Ovary (tissue), 9 donors: ENCODE measurements around the gene SSH3. TPM values are rescaled to one million over a fixed set of nuclear protein-coding genes. Genes with fewer than 3 reads are reported as not detected.

Experiments
- DNase-seq, 5 donors: peaks; one replicate each; pipeline ENCODE4 v3.0.0-alpha.2; 2019 to 2020
- H3K27ac ChIP-seq, 2 donors: fragments of 200-600 bp; one replicate each; pipeline versions ENCODE4 v1.5.1 to v1.8.0; 2019 to 2022
- H3K27me3 ChIP-seq: fragments of 200-600 bp; one replicate; pipeline ENCODE4 v1.8.0; 2022
- H3K36me3 ChIP-seq: fragments of 200-600 bp; sonication (generic); one replicate; pipeline ENCODE4 v1.5.1; 2019
- H3K4me1 ChIP-seq: one replicate; pipeline ENCODE4 v1.8.1; 2013; ENCODE audit warnings: mild to moderate bottlenecking, moderate library complexity; ENCODE audit not compliant: insufficient read depth
- H3K4me3 ChIP-seq: fragments of 200-600 bp; sonication (generic); one replicate; pipeline ENCODE4 v1.5.1; 2017
- H3K9me3 ChIP-seq, 2 donors: fragments of 200-600 bp in 1 of 2; sonication (generic) in 1 of 2; one replicate each; pipeline versions ENCODE4 v1.5.1 to v1.8.1; 2013 to 2019; ENCODE audit warnings: mild to moderate bottlenecking in 1 of 2, moderate library complexity in 1 of 2
- EP300 ChIP-seq: sonication (generic); formaldehyde crosslinking; IDR thresholded peaks from one replicate; pipeline ENCODE4 v1.6.1; 2017; ENCODE audit warnings: antibody characterized with exemption
- POLR2A ChIP-seq: fragments of 450-650 bp; IDR thresholded peaks from one replicate; pipeline ENCODE4 v1.6.1; 2017; ENCODE audit warnings: antibody characterized with exemption, mild to moderate bottlenecking, moderate library complexity
- WGBS, 3 donors: extraction: QIAGEN DNeasy Blood & Tissue Kit in 1 of 3; methylation state at CpG; one replicate each; pipeline versions ENCODE4 v1.1.5 to v1.1.7; 2013 to 2017; 5-methylcytosine and 5-hydroxymethylcytosine counted together
- intact Hi-C, 4 donors: fragments of 100-400 bp; cut with DNase I; formaldehyde crosslinking; loops; one replicate each; pipeline versions ENCODE4 v1.11.0 to v1.15.1; 2022 to 2023
- polyA plus RNA-seq, 2 donors: library from polyadenylated mRNA; stranded (reverse); fragments of 200-250 nt in 1 of 2; fragments of 350-450 nt in 1 of 2; fragmentation: Illumina TruSeq in 1 of 2; extraction: RNeasy Lipid Tissue Mini Kit (QIAGEN cat#74804) in 1 of 2; gene quantifications; one replicate each; pipeline ENCODE4 v1.2.3, GENCODE V29; 2013 to 2014
- small RNA-seq: library from RNA; depleted of rRNA; stranded (forward); fragments of <200 nt; gene quantifications from one replicate; pipeline ENCODE3, GENCODE V24; 2016
- total RNA-seq, 7 donors: library from RNA; depleted of rRNA in 2 of 7; stranded (reverse); fragments of >200 nt in 2 of 7; fragmentation: NEBNext Ultra II Directional in 3 of 7; extraction: Animal tissue kit (Norgen Biotek cat#: 25700) in 3 of 7; gene quantifications; one replicate each; pipeline versions ENCODE4 v1.1.0 to v1.2.4, GENCODE V29; 2016 to 2023
- TF ChIP-seq, protein P1 (sequence below), 3 donors: fragments of 450-650 bp in 2 of 3; fragments of 200-600 bp in 1 of 3; IDR thresholded peaks; one replicate each; pipeline versions ENCODE4 v1.5.1 to v1.8.0; 2016 to 2022; ENCODE audit warnings: antibody characterized with exemption in 3 of 3, mild to moderate bottlenecking in 1 of 3
- donor health status: DM: no; HTN: no; CAD: no; lungs with moderate emphysema.
- donor health status: DM: no; HTN: no; CAD: no.
- donor health status: Bipolar disorder and iron deficiency.
- donor health status: DM: yes; HTN: yes; CAD: no.
- donor health status: DM: no; HTN: no; CAD: no.
- donor health status: DM: yes; HTN: yes; CAD: no.

The SSH3 gene
- total and polyA plus RNA-seq, 9 donors = 18.1 to 69.9 (median 43.9) TPM

DNA sequence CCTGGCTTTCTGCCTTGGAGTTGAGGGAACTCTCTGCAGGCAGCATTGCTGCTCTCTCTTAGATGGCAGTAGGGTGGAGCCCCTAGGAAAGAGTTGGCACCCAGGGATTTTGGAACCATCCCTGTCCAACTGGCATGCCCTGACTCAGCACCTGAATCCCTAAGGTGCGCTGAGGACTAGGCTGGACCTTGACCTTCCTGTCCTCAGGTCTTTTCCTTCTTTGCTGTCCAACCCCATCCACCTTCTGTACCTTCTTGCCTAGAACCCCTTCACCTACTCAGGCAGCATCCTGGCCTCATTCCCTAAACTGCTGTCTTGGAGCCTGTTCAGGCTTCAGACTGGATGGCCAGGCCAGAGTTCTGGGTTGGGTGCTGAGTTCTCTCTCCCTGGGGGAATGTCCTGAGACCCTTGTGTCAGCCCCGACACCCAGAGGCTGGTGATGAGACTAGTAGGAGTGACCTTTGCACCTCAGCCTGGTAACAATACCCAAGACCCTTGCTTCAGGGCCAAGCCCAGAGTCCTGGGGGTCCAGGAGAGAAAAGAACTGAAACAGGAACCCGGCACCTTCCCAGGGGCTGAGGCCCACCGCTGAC, 52.6 kb downstream of the SSH3 start:
- Histone ChIP-seq H3K27ac (peak overlapping the region; percentile 96 to 98), H3K36me3 (no peaks in the 10 kb centered on the region), H3K27me3 (no peaks in the 10 kb centered on the region), H3K9me3 (no peaks in the 10 kb centered on the region), H3K4me1 (peaks cover 18% of the 10 kb centered on the region), H3K4me3 (no peak overlapping the region)
- TF ChIP-seq POLR2A (no peak), EP300 (no peak)
- TF ChIP-seq, protein P1, sequence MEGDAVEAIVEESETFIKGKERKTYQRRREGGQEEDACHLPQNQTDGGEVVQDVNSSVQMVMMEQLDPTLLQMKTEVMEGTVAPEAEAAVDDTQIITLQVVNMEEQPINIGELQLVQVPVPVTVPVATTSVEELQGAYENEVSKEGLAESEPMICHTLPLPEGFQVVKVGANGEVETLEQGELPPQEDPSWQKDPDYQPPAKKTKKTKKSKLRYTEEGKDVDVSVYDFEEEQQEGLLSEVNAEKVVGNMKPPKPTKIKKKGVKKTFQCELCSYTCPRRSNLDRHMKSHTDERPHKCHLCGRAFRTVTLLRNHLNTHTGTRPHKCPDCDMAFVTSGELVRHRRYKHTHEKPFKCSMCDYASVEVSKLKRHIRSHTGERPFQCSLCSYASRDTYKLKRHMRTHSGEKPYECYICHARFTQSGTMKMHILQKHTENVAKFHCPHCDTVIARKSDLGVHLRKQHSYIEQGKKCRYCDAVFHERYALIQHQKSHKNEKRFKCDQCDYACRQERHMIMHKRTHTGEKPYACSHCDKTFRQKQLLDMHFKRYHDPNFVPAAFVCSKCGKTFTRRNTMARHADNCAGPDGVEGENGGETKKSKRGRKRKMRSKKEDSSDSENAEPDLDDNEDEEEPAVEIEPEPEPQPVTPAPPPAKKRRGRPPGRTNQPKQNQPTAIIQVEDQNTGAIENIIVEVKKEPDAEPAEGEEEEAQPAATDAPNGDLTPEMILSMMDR (IDR thresholded peaks at IDR 0.05) = no peak
- intact Hi-C loops = loop anchor here in 1 of 4 donors (2.0 to 5.0 kb wide), 2 partner anchors 27 to 146 kb away; no protein-coding TSS in a partner anchor
- 78 to 94% (median 83%) methylated on average over 4 of the region's 4 CpGs for WGBS, 3 donors
- DNase-seq = peak in 1 of 5 donors; percentile 30

DNA sequence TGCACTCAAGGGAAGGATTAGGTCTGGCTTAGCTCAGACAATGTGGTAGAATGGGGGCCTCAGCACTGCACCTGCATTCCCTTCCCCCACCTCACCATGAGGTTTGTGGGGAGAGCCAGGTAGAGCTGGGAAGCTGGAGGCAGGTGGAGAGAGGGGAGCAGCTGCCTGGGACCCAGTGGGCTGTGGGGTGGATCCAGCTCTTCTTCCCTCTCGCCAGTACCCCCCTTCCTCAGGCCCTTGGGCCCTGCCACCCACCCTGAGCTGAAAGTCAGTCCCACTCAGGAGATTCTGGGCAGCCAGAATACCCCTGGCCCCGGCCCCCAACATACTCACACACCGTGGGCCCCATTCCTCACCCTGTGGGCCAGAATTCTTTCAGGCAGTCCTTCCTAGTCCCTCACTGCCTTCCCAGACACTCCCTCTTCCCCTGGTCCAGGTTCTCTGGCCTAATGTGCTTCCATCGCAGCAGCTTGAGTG, 53.1 kb downstream of the SSH3 start:
- Histone ChIP-seq H3K36me3 (no peaks in the 10 kb centered on the region), H3K27ac (peak overlapping the region; percentile 96 to 98), H3K4me1 (peaks cover 17% of the 10 kb centered on the region), H3K27me3 (no peaks in the 10 kb centered on the region), H3K9me3 (no peaks in the 10 kb centered on the region), H3K4me3 (no peak overlapping the region)
- 50 to 65% (median 52%) methylated on average over 4 of the region's 4 CpGs for WGBS, 3 donors
- no peak for TF ChIP-seq EP300
- TF ChIP-seq, protein P1 (IDR thresholded peaks at IDR 0.05) = no peak
- TF ChIP-seq POLR2A = no peak
- intact Hi-C loops = loop anchor here in 1 of 4 donors (2.0 to 5.0 kb wide), 2 partner anchors 26 to 146 kb away; no protein-coding TSS in a partner anchor
- DNase-seq = peak in 2 of 5 donors; percentile 28 to 35

DNA sequence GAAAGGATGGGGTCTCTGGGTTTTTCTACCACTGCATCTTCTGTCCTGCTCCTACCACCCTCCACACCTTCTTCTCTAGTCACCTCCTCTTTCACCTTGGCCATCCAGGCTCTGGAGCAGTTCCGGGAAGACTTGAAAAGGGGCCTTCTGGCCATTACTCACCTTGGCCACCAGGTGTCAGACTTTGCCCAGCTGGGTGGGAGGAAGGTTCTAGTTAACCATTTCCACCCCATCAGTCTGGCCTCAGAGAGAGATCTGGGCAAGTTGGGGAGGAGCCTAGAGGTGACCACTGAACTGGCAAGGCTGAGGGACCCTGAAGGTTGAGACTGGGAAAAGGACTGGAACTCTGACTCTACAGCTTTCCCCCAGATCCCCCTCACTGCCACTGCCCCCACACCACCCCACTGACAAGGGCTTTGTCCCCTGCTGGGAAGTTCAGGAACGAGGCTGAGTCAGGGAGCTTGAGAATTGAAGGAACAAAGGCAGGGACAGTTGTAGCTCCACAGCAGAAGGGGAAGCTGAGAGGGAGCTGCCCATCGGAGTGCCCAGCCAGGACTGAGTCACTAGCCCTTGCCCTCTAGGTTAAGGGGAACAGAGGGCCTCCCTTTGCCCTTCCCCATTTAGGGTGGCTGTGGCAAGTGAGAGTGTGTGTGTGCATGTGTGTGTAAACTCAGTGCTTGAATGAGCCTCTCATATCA, 53.7 kb downstream of the SSH3 start:
- TF ChIP-seq POLR2A (no peak), EP300 (no peak)
- TF ChIP-seq, protein P1 (IDR thresholded peaks at IDR 0.05) = peak; percentile 88 to 95 (median 93)
- Histone ChIP-seq H3K9me3 (no peaks in the 10 kb centered on the region), H3K4me1 (peaks cover 14% of the 10 kb centered on the region), H3K27ac (peak overlapping the region; percentile 96 to 98), H3K36me3 (no peaks in the 10 kb centered on the region), H3K4me3 (no peak overlapping the region), H3K27me3 (no peaks in the 10 kb centered on the region)
- 23 to 27% (median 24%) methylated on average over 3 of the region's 3 CpGs for WGBS, 3 donors
- intact Hi-C loops = loop anchor here in 2 of 4 donors (1.0 to 5.0 kb wide), 3 partner anchors 25 to 145 kb away; no protein-coding TSS in a partner anchor
- peak in 4 of 5 donors; percentile 72 to 79 (median 72) for DNase-seq

DNA sequence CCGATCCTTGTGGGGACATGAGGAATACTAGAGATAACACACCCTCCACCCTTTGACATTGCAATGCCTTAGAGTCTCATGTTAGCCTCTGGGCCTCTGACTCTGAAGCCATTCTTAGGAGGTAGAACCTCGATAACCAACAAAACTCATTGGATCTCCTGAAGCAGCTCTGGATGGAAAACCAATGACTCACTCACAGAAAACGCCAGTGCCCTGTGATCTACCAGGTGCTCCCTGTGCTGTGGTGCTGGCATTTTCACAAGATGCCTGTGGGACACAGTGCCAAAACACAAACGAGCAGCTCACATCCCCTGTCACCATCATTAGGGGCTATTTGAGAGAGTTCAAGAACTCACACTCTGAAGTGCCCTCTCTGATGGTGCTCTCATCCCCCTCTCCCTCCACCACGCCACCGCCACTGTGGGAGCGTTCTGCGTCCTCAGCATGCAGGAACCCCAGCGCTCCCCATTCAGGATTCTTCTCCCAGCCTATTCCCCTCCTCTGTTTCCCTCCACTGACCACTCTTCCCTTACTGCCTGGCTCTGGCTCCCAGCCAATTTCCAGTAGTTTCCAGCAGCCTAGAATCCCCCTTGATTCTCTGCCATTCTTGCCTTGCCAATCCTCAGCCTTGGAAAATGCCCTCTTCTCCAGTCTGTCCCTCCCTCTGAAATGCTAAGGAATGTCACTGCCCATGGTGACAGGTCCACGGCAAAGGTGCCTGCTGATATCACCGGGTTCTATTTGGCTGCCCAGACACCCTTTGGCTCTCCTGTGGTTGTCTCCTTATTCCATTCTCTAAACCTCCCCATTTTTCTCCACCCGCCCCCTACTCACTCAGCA, 54.7 kb downstream of the SSH3 start:
- H3K9me3 ChIP-seq = no peaks in the 10 kb centered on the region
- no peak overlapping the region for H3K27ac ChIP-seq
- TF ChIP-seq POLR2A = no peak
- no peak overlapping the region for H3K4me3 ChIP-seq
- 80 to 82% (median 82%) methylated on average over 12 of the region's 12 CpGs for WGBS, 3 donors
- peak in 1 of 5 donors; percentile 29 for DNase-seq
- no peaks in the 10 kb centered on the region for H3K27me3 ChIP-seq
- peaks cover 13% of the 10 kb centered on the region for H3K4me1 ChIP-seq
- no peaks in the 10 kb centered on the region for H3K36me3 ChIP-seq
- intact Hi-C loops = loop anchor here in 2 of 4 donors (1.0 to 5.0 kb wide), 3 partner anchors 24 to 144 kb away; no protein-coding TSS in a partner anchor

Small RNAs within 50 kb of the gene (small RNA-seq; reads per million reads assigned to genes)
- gene RN7SKP239 = not detected

Other genes with a start within 250 kb of the SSH3 start
- gene RHOD, start 246.7 kb upstream of the SSH3 start, total RNA-seq = 10 to 100 TPM in 5 of 7 donors, 1 to 10 TPM in 2; 8.7 to 24.9 (median 12.8) TPM
- 10 to 100 TPM in 1 of 2 donors, 1 to 10 TPM in 1; 5.5 to 16.1 TPM for gene RHOD, start 246.7 kb upstream of the SSH3 start, polyA plus RNA-seq
- 10 to 100 TPM; 33.5 to 76.9 (median 59.9) TPM for gene KDM2A, start 184.3 kb upstream of the SSH3 start, total RNA-seq
- 10 to 100 TPM; 34.1 to 53.0 TPM for gene KDM2A, start 184.3 kb upstream of the SSH3 start, polyA plus RNA-seq
- 10 to 100 TPM; 24.8 to 58.1 (median 49.0) TPM for gene GRK2, start 37.1 kb upstream of the SSH3 start, total RNA-seq
- 10 to 100 TPM; 21.5 to 39.3 TPM for gene GRK2, start 37.1 kb upstream of the SSH3 start, polyA plus RNA-seq
- 10 to 100 TPM; 35.6 to 60.9 (median 44.6) TPM for gene ANKRD13D, start 14.2 kb upstream of the SSH3 start, total RNA-seq
- gene ANKRD13D, start 14.2 kb upstream of the SSH3 start, polyA plus RNA-seq = 10 to 100 TPM in 1 of 2 donors, 1 to 10 TPM in 1; 5.6 to 29.3 TPM
- 10 to 100 TPM; 22.6 to 57.7 (median 47.2) TPM for gene POLD4, start 50.0 kb downstream of the SSH3 start, total RNA-seq
- 10 to 100 TPM; 12.5 to 87.8 TPM for gene POLD4, start 50.0 kb downstream of the SSH3 start, polyA plus RNA-seq
- 10 to 100 TPM in 1 of 7 donors, 1 to 10 TPM in 6; 3.4 to 22.9 (median 5.0) TPM for gene CLCF1, start 70.1 kb downstream of the SSH3 start, total RNA-seq
- gene CLCF1, start 70.1 kb downstream of the SSH3 start, polyA plus RNA-seq = 1 to 10 TPM; 2.5 to 9.6 TPM
- gene RAD9A, start 88.5 kb downstream of the SSH3 start, total RNA-seq = 10 to 100 TPM; 13.9 to 51.7 (median 23.5) TPM
- 10 to 100 TPM in 1 of 2 donors, 1 to 10 TPM in 1; 3.1 to 20.3 TPM for gene RAD9A, start 88.5 kb downstream of the SSH3 start, polyA plus RNA-seq
- 10 to 100 TPM; 32.2 to 86.9 (median 55.5) TPM for gene PPP1CA, start 98.3 kb downstream of the SSH3 start, total RNA-seq
- 10 to 100 TPM; 43.7 to 54.9 TPM for gene PPP1CA, start 98.3 kb downstream of the SSH3 start, polyA plus RNA-seq
- 1 to 10 TPM in 3 of 7 donors, under 1 TPM in 4; 0.15 to 2.0 (median 1.00) TPM for gene TBC1D10C, start 100.6 kb downstream of the SSH3 start, total RNA-seq
- 1 to 10 TPM in 1 of 2 donors, under 1 TPM in 1; 0.32 to 1.6 TPM for gene TBC1D10C, start 100.6 kb downstream of the SSH3 start, polyA plus RNA-seq
- gene CARNS1, start 112.1 kb downstream of the SSH3 start, total RNA-seq = 10 to 100 TPM in 1 of 7 donors, 1 to 10 TPM in 1, under 1 TPM in 5; 0.12 to 13.2 (median 0.66) TPM
- under 1 TPM; 0.45 to 0.58 TPM for gene CARNS1, start 112.1 kb downstream of the SSH3 start, polyA plus RNA-seq
- 10 to 100 TPM; 24.8 to 38.6 (median 33.1) TPM for gene RPS6KB2, start 125.0 kb downstream of the SSH3 start, total RNA-seq
- 10 to 100 TPM; 10.4 to 38.2 TPM for gene RPS6KB2, start 125.0 kb downstream of the SSH3 start, polyA plus RNA-seq
- gene PTPRCAP, start 134.2 kb downstream of the SSH3 start, total RNA-seq = 10 to 100 TPM in 1 of 7 donors, 1 to 10 TPM in 6; 2.4 to 10.7 (median 3.2) TPM
- 1 to 10 TPM in 1 of 2 donors, not detected in 1; 7.2 TPM for gene PTPRCAP, start 134.2 kb downstream of the SSH3 start, polyA plus RNA-seq
- gene CORO1B, start 139.9 kb downstream of the SSH3 start, total RNA-seq = 10 to 100 TPM; 31.1 to 80.5 (median 60.8) TPM
- gene CORO1B, start 139.9 kb downstream of the SSH3 start, polyA plus RNA-seq = 10 to 100 TPM in 1 of 2 donors, 1 to 10 TPM in 1; 2.8 to 74.3 TPM
- gene GPR152, start 149.2 kb downstream of the SSH3 start, total RNA-seq = under 1 TPM in 1 of 7 donors, not detected in 6; 0.15 TPM
- gene GPR152, start 149.2 kb downstream of the SSH3 start, polyA plus RNA-seq = not detected
- gene CABP4, start 151.8 kb downstream of the SSH3 start, total RNA-seq = 1 to 10 TPM in 4 of 7 donors, under 1 TPM in 2, not detected in 1; 0.13 to 2.1 (median 1.2) TPM
- under 1 TPM; 0.62 to 0.92 TPM for gene CABP4, start 151.8 kb downstream of the SSH3 start, polyA plus RNA-seq
- 10 to 100 TPM; 37.6 to 69.8 (median 44.8) TPM for gene TMEM134, start 165.7 kb downstream of the SSH3 start, total RNA-seq
- gene TMEM134, start 165.7 kb downstream of the SSH3 start, polyA plus RNA-seq = 10 to 100 TPM in 1 of 2 donors, 1 to 10 TPM in 1; 2.7 to 44.3 TPM
- 100 to 1,000 TPM in 1 of 7 donors, 10 to 100 TPM in 6; 49.1 to 103 (median 65.4) TPM for gene AIP, start 179.5 kb downstream of the SSH3 start, total RNA-seq
- gene AIP, start 179.5 kb downstream of the SSH3 start, polyA plus RNA-seq = 100 to 1,000 TPM in 1 of 2 donors, 10 to 100 TPM in 1; 33.5 to 114 TPM
- gene PITPNM1, start 201.8 kb downstream of the SSH3 start, total RNA-seq = 10 to 100 TPM in 3 of 7 donors, 1 to 10 TPM in 4; 3.1 to 77.2 (median 9.5) TPM
- 1 to 10 TPM; 5.3 to 6.1 TPM for gene PITPNM1, start 201.8 kb downstream of the SSH3 start, polyA plus RNA-seq
- gene CDK2AP2, start 204.6 kb downstream of the SSH3 start, total RNA-seq = 10 to 100 TPM; 15.8 to 66.1 (median 34.6) TPM
- gene CDK2AP2, start 204.6 kb downstream of the SSH3 start, polyA plus RNA-seq = 10 to 100 TPM in 1 of 2 donors, 1 to 10 TPM in 1; 3.8 to 35.9 TPM
- not detected for gene CABP2, start 219.9 kb downstream of the SSH3 start, total RNA-seq
- not detected for gene CABP2, start 219.9 kb downstream of the SSH3 start, polyA plus RNA-seq